K562 (cell line): Measurements from ENCODE around the gene BCL6B. TPM values are rescaled to one million over a fixed set of nuclear protein-coding genes. Genes with fewer than 3 reads are reported as not detected.

Experiments used
- ATAC-seq: fragments of 200-7000 bp; cut with Tn5 transposase; 3 replicates; pipeline ENCODE4 v1.9.1; 2020; ENCODE audit warnings: moderate library complexity
- BruUV-seq: library from RNA; stranded (reverse); fragments of 400-500 nt; replicated peaks from 2 replicates; lab custom pipeline; 2021; lab: Mats Ljungman, UMichigan
- CTCF ChIA-PET: fragments of 300-600 bp; formaldehyde crosslinking; extraction: SDS; loops from one replicate; lab custom pipeline; 2021; ENCODE audit warnings: low intra/inter-chr PET ratio; lab: Yijun Ruan, JAX
- POLR2A ChIA-PET: fragments of 300-600, 350-650 bp; sonication (Branson Sonifier 250); formaldehyde crosslinking; extraction: SDS; loops from one replicate; lab custom pipeline; 2021; ENCODE audit warnings: antibody characterized with exemption, inconsistent platforms; lab: Yijun Ruan, JAX
- DNase-seq, 4 experiments: peaks; one replicate each; pipeline versions ENCODE4 v3.0.0 to v3.0.0-alpha.2; 2011 to 2018; ENCODE audit warnings: low spot score in 3 of 4, mixed read lengths in 3 of 4; ENCODE audit errors: extremely low read depth in 1 of 4
- FAIRE-seq: peaks from 2 replicates; lab custom pipeline; 2011; peaks lifted over from hg19 to GRCh38; lab: Jason Lieb, UNC
- H2AFZ ChIP-seq: 2 replicates; pipeline ENCODE4 v1.6.0; 2011; ENCODE audit warnings: low read depth, low read length, control low read depth, inconsistent platforms
- H3K27ac ChIP-seq: fragments of 200-600 bp; 3 replicates; pipeline ENCODE4 v1.8.0; 2011; ENCODE audit warnings: low read depth, mild to moderate bottlenecking, control low read depth, inconsistent platforms, low read length, moderate library complexity, mixed read lengths; ENCODE audit errors: extremely low read depth
- H3K27me3 ChIP-seq, 2 experiments: fragments of 300-600 bp in 1 of 2; 2 replicates in 1 of 2; 3 replicates in 1 of 2; pipeline versions ENCODE4 v1.6.0 to v1.8.0; 2011; ENCODE audit warnings: inconsistent platforms in 2 of 2, low read length in 2 of 2, mild to moderate bottlenecking in 1 of 2, mixed read lengths in 1 of 2, moderate library complexity in 1 of 2; ENCODE audit not compliant: control insufficient read depth in 2 of 2, insufficient read depth in 2 of 2
- H3K36me3 ChIP-seq: fragments of 300-600 bp; 3 replicates; pipeline ENCODE4 v1.8.0; 2011; ENCODE audit warnings: mild to moderate bottlenecking, low read length, inconsistent platforms; ENCODE audit not compliant: control insufficient read depth, insufficient read depth
- H3K4me1 ChIP-seq, 2 experiments: fragments of 200-600 bp in 1 of 2; replicated peaks in 1 of 2; 2 replicates in 1 of 2; 3 replicates in 1 of 2; pipeline versions ENCODE4 v1.5.1 to v1.8.0; 2011; ENCODE audit warnings: inconsistent platforms in 2 of 2, low read length in 2 of 2, mild to moderate bottlenecking in 1 of 2, mixed read lengths in 1 of 2, moderate library complexity in 1 of 2; ENCODE audit not compliant: control insufficient read depth in 2 of 2, insufficient read depth in 2 of 2
- H3K4me2 ChIP-seq: 2 replicates; pipeline ENCODE4 v1.6.1; 2011; ENCODE audit warnings: low read length, control low read depth, inconsistent platforms, mixed read lengths; ENCODE audit not compliant: insufficient read depth
- H3K4me3 ChIP-seq: fragments of 200-600 bp; sonication (generic), shearing (Covaris generic); 2 replicates; pipeline ENCODE4 v1.5.1; 2016; ENCODE audit warnings: control low read depth, inconsistent platforms
- H3K79me2 ChIP-seq: fragments of 200-600 bp; 3 replicates; pipeline ENCODE4 v1.8.0; 2011; ENCODE audit warnings: low read length, inconsistent platforms; ENCODE audit not compliant: control insufficient read depth, insufficient read depth
- H3K9ac ChIP-seq, 2 experiments: 2 replicates each; pipeline versions ENCODE4 v1.6.0 to v1.6.1; 2011; ENCODE audit warnings: low read depth in 2 of 2, low read length in 2 of 2, control low read depth in 1 of 2, inconsistent platforms in 1 of 2, mild to moderate bottlenecking in 1 of 2, mixed read lengths in 1 of 2; ENCODE audit not compliant: insufficient read depth in 1 of 2
- H3K9me1 ChIP-seq: one replicate; pipeline ENCODE4 v1.6.0; 2011; ENCODE audit warnings: inconsistent platforms, mild to moderate bottlenecking, low read length, moderate library complexity; ENCODE audit not compliant: control insufficient read depth, insufficient read depth
- H3K9me3 ChIP-seq: replicated peaks from 2 replicates; pipeline ENCODE4 v1.5.1; 2011; ENCODE audit warnings: low read depth, low read length, inconsistent platforms; ENCODE audit not compliant: control insufficient read depth, insufficient read depth
- H4K20me1 ChIP-seq: replicated peaks from 2 replicates; pipeline ENCODE4 v1.6.1; 2011; ENCODE audit warnings: low read length, inconsistent platforms, mixed read lengths; ENCODE audit not compliant: control insufficient read depth, insufficient read depth
- ATF4 ChIP-seq: fragments of 450-650 bp; formaldehyde crosslinking; IDR thresholded peaks from 2 replicates; pipeline ENCODE4 v1.4.0; 2022; ENCODE audit warnings: mild to moderate bottlenecking, moderate library complexity
- FOXM1 ChIP-seq, 2 experiments: fragments of 450-650 bp in 1 of 2; sonication (generic) in 1 of 2; formaldehyde crosslinking in 1 of 2; IDR thresholded peaks; 2 replicates each; pipeline versions ENCODE4 v1.6.1 to v1.9.0; 2017 to 2022; ENCODE audit warnings: low read depth in 2 of 2, mild to moderate bottlenecking in 2 of 2, missing genetic modification reagents in 1 of 2, moderate library complexity in 1 of 2
- FUS ChIP-seq: fragments of 200-400 bp; formaldehyde crosslinking; optimal IDR thresholded peaks from 2 replicates; pipeline ENCODE3; 2017; ENCODE audit warnings: low read depth, low read length
- KDM5B ChIP-seq: fragments of 200-600 bp; sonication (generic); IDR thresholded peaks from 2 replicates; pipeline ENCODE4 v1.6.1; 2012; ENCODE audit warnings: low read depth, mild to moderate bottlenecking, moderate library complexity, low read length, control low read depth, inconsistent platforms; ENCODE audit not compliant: insufficient replicate concordance
- SIN3A ChIP-seq, 2 experiments: fragments of 150-350 bp in 1 of 2; IDR thresholded peaks; 2 replicates each; pipeline ENCODE4 v1.6.1; 2011 to 2016; ENCODE audit warnings: borderline replicate concordance in 2 of 2, low read depth in 2 of 2, low read length in 2 of 2, mild to moderate bottlenecking in 2 of 2, moderate library complexity in 2 of 2; ENCODE audit not compliant: control insufficient read depth in 1 of 2
- SLC30A9 ChIP-seq: fragments of 250-450 bp; sonication (Bioruptor Pico); IDR thresholded peaks from 2 replicates; pipeline ENCODE4 v1.8.0; 2022; ENCODE audit warnings: mild to moderate bottlenecking, moderate library complexity
- SMARCB1 ChIP-seq: IDR thresholded peaks from 2 replicates; pipeline ENCODE4 v1.6.1; 2011; ENCODE audit warnings: improper control_type of control experiment, low read depth; ENCODE audit not compliant: insufficient read length
- TEAD1 ChIP-seq, 2 experiments: fragments of 450-650 bp in 1 of 2; sonication (generic) in 1 of 2; formaldehyde crosslinking; IDR thresholded peaks; 2 replicates each; pipeline versions ENCODE4 v1.4.0 to v1.8.0; 2020 to 2022; ENCODE audit warnings: mild to moderate bottlenecking in 2 of 2, missing genetic modification reagents in 1 of 2
- ZNF184 ChIP-seq: sonication (generic); formaldehyde crosslinking; IDR thresholded peaks from 2 replicates; pipeline ENCODE4 v1.5.0; 2020; ENCODE audit warnings: missing genetic modification reagents
- ZNF311 ChIP-seq: fragments of 250-450 bp; sonication (Bioruptor Pico); IDR thresholded peaks from 2 replicates; pipeline ENCODE4 v1.4.0; 2020; ENCODE audit warnings: mild to moderate bottlenecking, moderate library complexity
- WGBS: fragments of 100-300 bp; shearing (Covaris generic); methylation state at CpG from one replicate; pipeline ENCODE4 v1.1.6; 2016; ENCODE audit warnings: low coverage, mixed read lengths; ENCODE audit not compliant: insufficient coverage; ENCODE audit errors: missing lambda C conversion rate; 5-methylcytosine and 5-hydroxymethylcytosine counted together
- in situ Hi-C: fragments of 300-500 bp; cut with MboI; formaldehyde crosslinking; loops from 4 replicates; pipeline ENCODE4 v1.15.0; 2018; ENCODE audit warnings: inconsistent platforms, mixed read lengths
- intact Hi-C: fragments of 100-400 bp; cut with micrococcal nuclease; formaldehyde crosslinking; loops from 2 replicates; pipeline ENCODE4 v1.14.2; 2022
- polyA plus RNA-seq, 8 experiments: library from polyadenylated mRNA; depleted of rRNA in 4 of 8; stranded (reverse) in 5 of 8; unstranded in 3 of 8; fragments of >200 nt; fragmentation: Nextera tagmentation in 2 of 8; fragmentation: Illumina TruSeq in 1 of 8; extraction: Ambion mirVana in 2 of 8; extraction: Trizol in 1 of 8; gene quantifications; 2 replicates each; pipeline versions ENCODE4 v1.2.1 to v1.2.3, GENCODE V29; 2011 to 2014; ENCODE audit warnings: inconsistent platforms in 1 of 8, missing spikeins in 1 of 8
- total RNA-seq, 7 experiments: library from RNA; depleted of rRNA in 6 of 7; stranded (reverse); fragments of >200 nt in 6 of 7; fragmentation: Illumina TruSeq in 2 of 7; extraction: Trizol in 2 of 7; gene quantifications; 2 replicates each; pipeline versions ENCODE4 v1.2.1 to v1.2.3, GENCODE V29; 2011 to 2021; ENCODE audit warnings: low replicate concordance in 1 of 7
- TF ChIP-seq, protein P1 (sequence below): fragments of 250-450 bp; sonication (Bioruptor Pico); IDR thresholded peaks from 2 replicates; pipeline ENCODE4 v1.4.0; 2020; ENCODE audit warnings: borderline replicate concordance
- TF ChIP-seq, protein P2 (sequence below): fragments of 250-450 bp; sonication (Bioruptor Pico); IDR thresholded peaks from 2 replicates; pipeline ENCODE4 v1.6.1; 2021; ENCODE audit warnings: mild to moderate bottlenecking

BCL6B gene
- total and polyA plus RNA-seq, 9 of the 15 experiments (the other 6 are each of a cell fraction or from before 2014, with no cell fraction given), result 0.89 to 5.0 (median 3.6) TPM

DNA sequence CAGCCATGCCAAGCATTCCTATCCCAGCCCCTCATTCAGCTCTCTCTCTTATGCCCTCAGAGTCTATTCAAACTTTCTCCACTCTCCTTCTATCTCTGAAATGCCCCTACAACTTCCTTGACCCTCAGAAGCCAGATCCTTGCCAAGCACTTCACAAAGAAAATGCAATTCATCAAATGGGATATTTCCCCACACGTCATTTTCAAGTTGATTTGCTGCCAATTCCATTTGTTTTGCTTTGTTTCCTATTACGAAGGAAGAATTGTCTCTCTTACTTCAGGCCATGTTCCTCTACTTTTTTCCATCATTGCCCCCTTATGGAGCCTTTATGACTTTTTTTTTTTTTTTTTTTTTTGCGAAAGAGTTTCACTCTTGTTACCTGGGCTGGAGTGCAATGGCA lies 36.2 kb upstream of the BCL6B start:
- H3K4me1 ChIP-seq, result no peaks in the 10 kb centered on the region; a peak in 2 of 5 replicates
- ChIA-PET POLR2A (interaction anchor here (0.6 kb wide), 1 partner anchor 19 kb away, joined by 4 read pairs; no protein-coding TSS in a partner anchor), CTCF (interaction anchor here (0.5 kb wide), 1 partner anchor 1716 kb away, joined by 3 read pairs; no protein-coding TSS in a partner anchor)
- intact Hi-C loops (no loop called here), in situ Hi-C loops (no loop called here)
- H3K27me3 ChIP-seq, result no peaks in the 10 kb centered on the region
- DNase-seq, result no peak
- H3K4me3 ChIP-seq, result no peak overlapping the region
- ATAC-seq, result no peak
- H2AFZ ChIP-seq, result no peak overlapping the region
- no peaks in the 10 kb centered on the region for H3K9me1 ChIP-seq
- no TSS peak for BruUV-seq
- H3K79me2 ChIP-seq, result no peaks in the 10 kb centered on the region
- no peaks in the 10 kb centered on the region for H4K20me1 ChIP-seq
- WGBS, result 71% methylated on average over 2 of the region's 3 CpGs
- H3K36me3 ChIP-seq, result no peaks in the 10 kb centered on the region
- no peak overlapping the region for H3K27ac ChIP-seq
- no peaks in the 10 kb centered on the region for H3K9me3 ChIP-seq
- H3K4me2 ChIP-seq, result no peak overlapping the region
- TF ChIP-seq FOXM1 (IDR thresholded peaks at IDR 0.05; ENCODE audit: low read depth) (no peak), FOXM1 (CRISPR knock-in tag; IDR thresholded peaks at IDR 0.05; ENCODE audit: low read depth) (no peak), ZNF184 (CRISPR knock-in tag) (no peak), ZNF311 (CRISPR knock-in tag) (no peak), SLC30A9 (no peak), TEAD1 (CRISPR knock-in tag; IDR thresholded peaks at IDR 0.05) (no peak), FUS (no peak), SIN3A (IDR thresholded peaks at IDR 0.05; ENCODE audit: borderline replicate concordance in 2 of 2, control insufficient read depth in 1 of 2, low read depth in 2 of 2, low read length in 2 of 2) (no peak), ATF4 (no peak), KDM5B (no peak), SMARCB1 (no peak)
- TF ChIP-seq, protein P1, sequence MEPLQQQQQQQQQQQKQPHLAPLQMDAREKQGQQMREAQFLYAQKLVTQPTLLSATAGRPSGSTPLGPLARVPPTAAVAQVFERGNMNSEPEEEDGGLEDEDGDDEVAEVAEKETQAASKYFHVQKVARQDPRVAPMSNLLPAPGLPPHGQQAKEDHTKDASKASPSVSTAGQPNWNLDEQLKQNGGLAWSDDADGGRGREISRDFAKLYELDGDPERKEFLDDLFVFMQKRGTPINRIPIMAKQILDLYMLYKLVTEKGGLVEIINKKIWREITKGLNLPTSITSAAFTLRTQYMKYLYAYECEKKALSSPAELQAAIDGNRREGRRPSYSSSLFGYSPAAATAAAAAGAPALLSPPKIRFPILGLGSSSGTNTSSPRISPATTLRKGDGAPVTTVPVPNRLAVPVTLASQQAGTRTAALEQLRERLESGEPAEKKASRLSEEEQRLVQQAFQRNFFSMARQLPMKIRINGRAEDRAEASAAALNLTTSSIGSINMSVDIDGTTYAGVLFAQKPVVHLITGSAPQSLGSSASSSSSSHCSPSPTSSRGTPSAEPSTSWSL (CRISPR knock-in tag), result no peak
- TF ChIP-seq, protein P2, sequence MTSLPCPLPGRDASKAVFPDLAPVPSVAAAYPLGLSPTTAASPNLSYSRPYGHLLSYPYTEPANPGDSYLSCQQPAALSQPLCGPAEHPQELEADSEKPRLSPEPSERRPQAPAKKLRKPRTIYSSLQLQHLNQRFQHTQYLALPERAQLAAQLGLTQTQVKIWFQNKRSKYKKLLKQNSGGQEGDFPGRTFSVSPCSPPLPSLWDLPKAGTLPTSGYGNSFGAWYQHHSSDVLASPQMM, result no peak
- FAIRE-seq, result no peak
- no peak overlapping the region for H3K9ac ChIP-seq
